Choroid plexus epithelial cell (primary cell): ENCODE measurements around the gene ABHD13.

ENCODE experiments used
- DNase-seq: peaks from one replicate; pipeline ENCODE4 v3.0.0-alpha.2; 2010; ENCODE audit warnings: low read depth
- H3K4me3 ChIP-seq: 2 replicates; pipeline ENCODE4 v1.5.1; 2011; ENCODE audit warnings: low read depth, mild to moderate bottlenecking, control low read depth, low read length, moderate library complexity
- TF ChIP-seq, protein P1 (sequence below): conservative IDR thresholded peaks from 2 replicates; pipeline ENCODE4 v1.5.1; 2011; ENCODE audit warnings: low read depth, mild to moderate bottlenecking, control low read depth, inconsistent platforms, low read length, moderate library complexity

ABHD13 gene

GRCh38 chr13:108273429-108274118, 55.4 kb downstream of the ABHD13 start:
- H3K4me3 ChIP-seq: no peak overlapping the region
- TF ChIP-seq, protein P1, sequence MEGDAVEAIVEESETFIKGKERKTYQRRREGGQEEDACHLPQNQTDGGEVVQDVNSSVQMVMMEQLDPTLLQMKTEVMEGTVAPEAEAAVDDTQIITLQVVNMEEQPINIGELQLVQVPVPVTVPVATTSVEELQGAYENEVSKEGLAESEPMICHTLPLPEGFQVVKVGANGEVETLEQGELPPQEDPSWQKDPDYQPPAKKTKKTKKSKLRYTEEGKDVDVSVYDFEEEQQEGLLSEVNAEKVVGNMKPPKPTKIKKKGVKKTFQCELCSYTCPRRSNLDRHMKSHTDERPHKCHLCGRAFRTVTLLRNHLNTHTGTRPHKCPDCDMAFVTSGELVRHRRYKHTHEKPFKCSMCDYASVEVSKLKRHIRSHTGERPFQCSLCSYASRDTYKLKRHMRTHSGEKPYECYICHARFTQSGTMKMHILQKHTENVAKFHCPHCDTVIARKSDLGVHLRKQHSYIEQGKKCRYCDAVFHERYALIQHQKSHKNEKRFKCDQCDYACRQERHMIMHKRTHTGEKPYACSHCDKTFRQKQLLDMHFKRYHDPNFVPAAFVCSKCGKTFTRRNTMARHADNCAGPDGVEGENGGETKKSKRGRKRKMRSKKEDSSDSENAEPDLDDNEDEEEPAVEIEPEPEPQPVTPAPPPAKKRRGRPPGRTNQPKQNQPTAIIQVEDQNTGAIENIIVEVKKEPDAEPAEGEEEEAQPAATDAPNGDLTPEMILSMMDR: no peak
- peak; percentile 23 for DNase-seq

DNA sequence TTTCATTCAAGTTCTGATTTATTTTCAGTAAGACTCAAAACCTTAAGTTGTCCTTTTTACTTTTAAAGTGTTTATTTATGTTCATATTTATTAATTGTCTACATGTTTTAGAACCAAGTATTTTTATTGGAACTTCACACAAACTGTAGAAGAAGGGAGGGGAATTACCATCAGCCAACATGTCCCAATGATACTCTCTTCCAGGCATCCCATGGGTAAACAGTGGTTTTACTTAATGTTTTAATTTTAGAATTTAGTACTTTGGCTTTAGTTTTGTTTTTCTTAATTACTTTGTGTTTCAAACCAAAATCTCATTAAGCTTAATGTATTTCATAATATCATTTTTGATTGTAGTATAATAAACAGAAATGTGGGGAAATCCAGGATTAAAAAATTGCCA, 56.5 kb downstream of the ABHD13 start:
- no peak for DNase-seq
- no peak overlapping the region for H3K4me3 ChIP-seq
- TF ChIP-seq, protein P1: no peak

DNA sequence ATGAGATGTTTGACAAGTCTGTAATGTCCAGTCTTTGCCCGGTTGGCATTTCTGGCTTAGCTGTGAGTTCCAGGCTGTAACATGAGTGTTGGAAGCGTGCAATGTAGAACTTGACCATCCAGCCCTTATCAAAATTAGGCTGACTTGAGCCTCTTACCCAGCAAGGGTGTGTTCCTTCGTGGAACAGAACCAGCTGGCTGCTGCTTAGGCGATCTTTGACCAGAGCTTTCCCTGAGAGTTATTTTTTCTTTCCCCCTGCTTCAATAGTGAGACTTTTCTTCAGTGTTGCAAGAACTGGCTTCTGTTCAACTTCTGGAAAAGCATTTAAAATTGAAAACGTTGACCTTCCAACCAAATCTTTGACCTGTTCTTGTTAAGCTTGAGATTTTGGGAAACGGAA, 57.9 kb downstream of the ABHD13 start:
- TF ChIP-seq, protein P1: no peak
- H3K4me3 ChIP-seq: no peak overlapping the region
- peak; percentile 11 for DNase-seq

DNA sequence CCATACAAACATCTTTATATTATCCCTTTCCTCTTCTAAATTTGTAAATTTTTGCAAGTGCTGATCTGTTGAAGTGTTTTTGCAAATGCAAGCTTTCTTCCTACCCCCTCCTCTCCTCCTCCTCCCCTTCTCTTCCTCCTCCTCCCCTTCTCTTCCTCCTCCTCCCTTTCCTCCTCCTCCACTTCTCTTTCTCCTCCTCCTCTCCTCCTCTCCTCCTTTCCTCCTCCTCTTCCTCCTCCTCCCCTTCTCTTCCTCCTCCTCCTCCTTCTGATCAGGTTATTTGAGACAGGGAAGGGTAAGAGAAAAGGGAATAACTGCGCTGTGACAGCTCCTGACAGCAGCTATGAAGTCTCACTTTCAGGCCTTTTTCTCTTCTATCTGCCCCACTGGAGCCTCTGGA, 60.3 kb downstream of the ABHD13 start:
- no peak overlapping the region for H3K4me3 ChIP-seq
- DNase-seq: no peak
- TF ChIP-seq, protein P1: no peak

DNA sequence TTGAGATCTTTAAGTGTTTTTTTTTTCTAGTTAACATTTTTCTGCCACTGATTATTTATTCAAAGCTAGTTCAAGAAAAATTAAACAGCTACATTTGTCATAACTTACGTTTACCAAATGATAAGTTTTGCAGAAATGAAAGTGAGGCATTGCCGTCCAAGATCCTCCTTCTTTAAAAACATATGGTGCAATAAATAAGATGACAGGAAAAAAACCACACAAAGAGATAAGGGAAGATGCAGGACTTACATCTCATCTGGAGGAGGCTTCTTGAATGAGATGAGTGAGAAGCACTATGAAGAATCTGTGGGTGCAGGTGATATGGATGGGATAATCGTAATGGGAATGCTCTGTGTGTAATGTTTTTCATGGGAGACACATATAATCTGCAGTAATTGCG, 63.7 kb downstream of the ABHD13 start:
- no peak overlapping the region for H3K4me3 ChIP-seq
- TF ChIP-seq, protein P1: no peak
- DNase-seq: peak; percentile 26

DNA sequence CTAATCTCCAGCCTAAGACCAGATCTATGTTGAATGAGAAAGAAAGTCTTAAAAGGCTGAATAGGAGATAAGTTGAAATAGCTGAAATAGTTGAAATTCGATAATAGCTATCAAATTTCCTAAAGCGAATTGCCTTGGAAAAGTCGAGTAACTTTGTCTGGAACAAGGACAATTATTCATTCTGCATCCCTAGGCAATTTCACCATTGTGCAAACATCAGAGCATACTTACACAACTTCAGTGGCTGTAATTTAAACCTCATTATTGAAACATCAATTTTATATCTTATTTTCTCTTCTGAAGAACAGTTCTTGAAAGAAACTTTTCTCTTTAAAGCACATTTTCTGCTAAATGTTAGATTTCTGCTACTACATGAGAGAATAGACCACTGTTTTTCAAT, 64.9 kb downstream of the ABHD13 start:
- TF ChIP-seq, protein P1: no peak
- peak; percentile 26 for DNase-seq
- H3K4me3 ChIP-seq: no peak overlapping the region
